ENCODE measurements around the gene MYF5.
A peak's percentile ranks its signal among the peaks of the same experiment; 100 is the strongest.

MYF5 gene

GRCh38 chr12:80716696-80717469, at the start of gene MYF5:
TSS of gene MYF5 (plus strand) at chr12:80716912. CDS start at chr12:80717064, 152 bp downstream.
- DNase-seq (ENCODE audit: low spot score) = no peak

GRCh38 chr12:80670214-80670613, 46.5 kb upstream of the MYF5 start:
- DNase-seq (ENCODE audit: low spot score) = no peak

- DNase-seq (ENCODE audit: low spot score) = peak; percentile 3
Observed at GRCh38 chr12:80676042-80676636, 40.6 kb upstream of the MYF5 start.

GRCh38 chr12:80676856-80677255, 39.9 kb upstream of the MYF5 start:
- no peak for DNase-seq (ENCODE audit: low spot score)

- no peak for DNase-seq (ENCODE audit: low spot score)
Observed at GRCh38 chr12:80677994-80678393, 38.7 kb upstream of the MYF5 start.

- DNase-seq (ENCODE audit: low spot score) = no peak
Observed at GRCh38 chr12:80679346-80680131, 37.2 kb upstream of the MYF5 start.

- no peak for DNase-seq (ENCODE audit: low spot score)
Observed at GRCh38 chr12:80681287-80681686, 35.4 kb upstream of the MYF5 start.

- no peak for DNase-seq (ENCODE audit: low spot score)
Observed at GRCh38 chr12:80681786-80682185, 34.9 kb upstream of the MYF5 start.

- no peak for DNase-seq (ENCODE audit: low spot score)
Observed at GRCh38 chr12:80684077-80684495, 32.6 kb upstream of the MYF5 start.

- DNase-seq (ENCODE audit: low spot score) = no peak
Observed at GRCh38 chr12:80690090-80690489, 26.6 kb upstream of the MYF5 start.

- no peak for DNase-seq (ENCODE audit: low spot score)
Observed at GRCh38 chr12:80690513-80690912, 26.2 kb upstream of the MYF5 start.

GRCh38 chr12:80692114-80692513, 24.6 kb upstream of the MYF5 start:
- DNase-seq (ENCODE audit: low spot score) = no peak

- no peak for DNase-seq (ENCODE audit: low spot score)
Observed at GRCh38 chr12:80697270-80697887, 19.3 kb upstream of the MYF5 start.

- no peak for DNase-seq (ENCODE audit: low spot score)
Observed at GRCh38 chr12:80698256-80698655, 18.5 kb upstream of the MYF5 start.

- DNase-seq (ENCODE audit: low spot score) = no peak
Observed at GRCh38 chr12:80698847-80699542, 17.7 kb upstream of the MYF5 start.

GRCh38 chr12:80700327-80700726, 16.4 kb upstream of the MYF5 start:
- no peak for DNase-seq (ENCODE audit: low spot score)

- DNase-seq (ENCODE audit: low spot score) = no peak
Observed at GRCh38 chr12:80701388-80701787, 15.3 kb upstream of the MYF5 start.

- peak; percentile 50 for DNase-seq (ENCODE audit: low spot score)
Observed at GRCh38 chr12:80702889-80703805, 13.6 kb upstream of the MYF5 start.

GRCh38 chr12:80704420-80704819, 12.3 kb upstream of the MYF5 start:
- DNase-seq (ENCODE audit: low spot score) = no peak

GRCh38 chr12:80707126-80707829, 9.4 kb upstream of the MYF5 start, which contains the start of gene MYF6:
TSS of gene MYF6 (plus strand) at chr12:80707634. CDS start at chr12:80707720, 86 bp downstream.
- DNase-seq (ENCODE audit: low spot score) = no peak
